Activated CD8-positive, alpha-beta memory T cell treated with anti-CD3 and anti-CD28 coated beads, Interleukin-2, amount 50 U/mL, for 1 hour (primary cell): ENCODE measurements around the gene MACROD1.

Experiments
- DNase-seq: peaks from one replicate; pipeline ENCODE4 v3.0.0-alpha.2; 2020; ENCODE audit errors: extremely low read depth

MACROD1 gene

DNA sequence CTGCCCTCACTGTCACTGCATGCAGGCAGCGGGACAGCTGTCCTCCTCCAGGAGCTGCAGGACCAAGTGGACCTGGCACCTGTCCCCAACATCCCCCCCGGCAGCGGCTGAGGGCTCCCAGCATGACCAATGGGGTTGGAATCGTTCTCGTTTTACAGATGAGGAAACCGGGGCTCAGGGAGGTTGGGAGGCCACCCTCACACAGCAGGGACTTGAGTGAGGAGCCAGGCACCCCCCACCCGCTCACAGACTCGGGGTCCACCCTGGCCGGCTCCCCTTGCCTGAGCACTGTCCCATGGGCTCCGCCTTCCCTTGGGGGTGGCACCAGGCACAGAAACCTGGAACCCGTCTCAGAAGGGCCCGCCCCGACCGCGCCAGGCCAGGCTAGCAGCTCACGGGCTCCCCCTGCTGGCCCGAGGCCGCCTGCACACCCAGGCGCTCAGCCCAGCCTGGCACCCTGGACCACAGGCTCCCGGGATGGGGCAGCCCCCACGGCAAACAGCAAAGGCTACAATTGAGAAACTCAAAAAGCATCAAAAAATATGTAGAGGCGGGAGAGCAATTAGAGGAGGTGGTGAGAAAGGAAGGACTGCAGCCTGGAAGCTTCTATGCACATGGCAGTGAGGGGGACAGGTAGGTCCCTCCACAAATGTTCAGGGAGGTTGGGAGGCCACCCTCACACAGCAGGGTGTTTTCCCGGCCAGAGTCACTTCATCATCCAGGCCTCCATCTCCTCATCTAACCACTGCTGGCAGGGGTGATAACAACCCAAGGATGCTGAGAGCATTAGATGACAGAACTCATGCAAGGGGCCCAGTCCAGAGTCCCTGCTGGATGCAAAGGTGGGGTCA is 12.8 kb downstream of the MACROD1 start:
- DNase-seq, result no peak

DNA sequence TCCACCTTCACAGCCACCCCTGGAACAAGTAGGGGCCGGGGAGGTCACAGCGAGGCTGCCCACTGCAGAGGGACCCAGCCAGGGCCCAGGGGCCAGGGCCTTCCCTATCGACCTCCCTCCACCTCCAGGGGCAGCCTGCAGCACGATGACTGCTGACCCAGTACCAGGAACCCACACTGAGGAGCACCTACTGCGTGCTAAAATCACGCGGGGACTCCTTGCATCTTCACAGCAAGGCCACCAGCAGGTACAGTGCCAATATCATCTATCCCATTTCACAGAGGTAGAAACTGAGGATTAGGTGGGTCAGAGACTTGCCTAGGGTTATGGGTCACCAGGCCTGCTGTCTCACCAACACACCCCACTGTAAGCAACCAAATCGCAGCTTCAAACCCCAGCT is 14.6 kb downstream of the MACROD1 start:
- DNase-seq, result no peak

DNA sequence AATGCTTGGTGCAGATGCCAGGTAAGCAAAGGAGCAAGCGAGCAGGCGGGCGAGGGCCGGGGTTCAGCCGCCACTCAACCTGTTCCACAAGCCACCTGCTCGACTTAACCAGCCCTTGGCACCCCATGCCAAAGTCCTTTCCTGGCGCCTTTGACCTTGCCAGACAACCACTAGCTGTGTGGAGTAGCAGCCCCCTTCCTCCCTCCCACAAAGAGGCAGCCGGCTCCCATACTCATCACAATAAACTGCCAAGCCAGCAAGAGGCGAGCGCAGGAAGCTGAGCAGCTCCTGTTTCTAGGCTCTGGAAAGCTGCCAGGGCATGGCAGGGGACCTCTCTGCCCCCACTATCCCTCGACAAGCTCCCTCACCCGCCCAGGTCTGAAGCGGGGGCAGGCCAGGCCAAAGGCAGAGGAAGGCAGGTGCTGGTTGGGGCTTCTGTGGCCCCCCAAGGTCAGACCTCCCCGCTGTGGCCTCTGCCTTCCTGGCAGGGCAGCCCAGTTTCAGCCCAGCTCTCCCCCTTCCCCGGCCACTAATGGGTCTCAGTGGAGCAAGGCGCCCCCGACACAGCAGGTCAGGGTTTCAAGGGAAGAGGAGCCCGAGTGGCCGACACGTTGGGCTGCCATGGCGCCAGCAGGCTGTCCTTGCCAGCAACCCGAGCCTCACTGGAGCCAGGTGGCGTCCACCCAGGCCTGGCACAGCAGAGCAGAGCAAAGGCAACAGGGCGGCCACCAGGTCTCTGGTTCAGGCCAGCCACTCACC is 15.3 kb downstream of the MACROD1 start:
- DNase-seq, result no peak

- DNase-seq, result no peak
These were observed 15.9 kb downstream of the MACROD1 start for GRCh38 chr11:64150051-64150450.

- no peak for DNase-seq
These were observed 16.8 kb downstream of the MACROD1 start for GRCh38 chr11:64148917-64149617.

- DNase-seq, result no peak
These were observed 17.5 kb downstream of the MACROD1 start for GRCh38 chr11:64148226-64148916.

GRCh38 chr11:64146036-64146955 is 19.6 kb downstream of the MACROD1 start:
- no peak for DNase-seq

- DNase-seq, result no peak
These were observed 21.1 kb downstream of the MACROD1 start for GRCh38 chr11:64144587-64145472.

DNA sequence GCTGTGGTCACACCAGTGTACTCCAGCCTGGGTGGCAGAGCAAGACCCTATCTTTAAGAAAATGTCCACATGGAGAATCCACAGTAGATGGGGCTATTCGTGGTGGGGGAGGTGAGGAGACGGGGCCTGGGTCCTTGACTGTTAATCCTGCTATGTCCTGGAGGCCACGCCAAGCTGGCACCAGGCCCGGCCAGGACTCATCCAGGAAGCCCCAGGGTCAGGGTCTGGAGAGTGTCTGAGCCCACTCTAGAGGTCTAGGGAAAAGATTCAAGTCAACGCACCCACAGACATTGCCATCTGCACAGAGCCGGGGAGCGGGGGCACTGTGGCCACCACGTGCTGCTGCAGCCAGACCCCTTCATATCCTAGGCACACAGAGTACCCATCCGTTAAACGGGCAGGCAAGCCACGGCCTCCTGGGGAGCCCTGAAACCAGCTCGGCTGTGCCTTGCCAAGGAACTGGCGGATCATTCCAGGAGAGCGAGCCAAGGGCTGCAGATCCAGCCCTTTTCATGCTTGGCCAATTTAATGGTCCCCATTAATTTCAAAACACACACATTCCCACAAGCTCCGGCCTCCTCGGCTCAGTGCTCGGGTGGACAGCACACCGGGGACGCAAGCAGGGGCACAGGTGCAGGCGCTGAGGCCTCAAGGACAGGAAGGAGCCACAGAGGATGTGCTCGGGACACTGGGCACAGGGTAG is 24.7 kb downstream of the MACROD1 start:
- DNase-seq, result no peak

GRCh38 chr11:64140082-64140481 is 25.8 kb downstream of the MACROD1 start:
- DNase-seq, result no peak

- DNase-seq, result no peak
These were observed 26.9 kb downstream of the MACROD1 start for GRCh38 chr11:64139049-64139448.

- no peak for DNase-seq
These were observed 27.5 kb downstream of the MACROD1 start for GRCh38 chr11:64138398-64138797.

GRCh38 chr11:64136765-64137441 is 29.0 kb downstream of the MACROD1 start:
- no peak for DNase-seq

DNA sequence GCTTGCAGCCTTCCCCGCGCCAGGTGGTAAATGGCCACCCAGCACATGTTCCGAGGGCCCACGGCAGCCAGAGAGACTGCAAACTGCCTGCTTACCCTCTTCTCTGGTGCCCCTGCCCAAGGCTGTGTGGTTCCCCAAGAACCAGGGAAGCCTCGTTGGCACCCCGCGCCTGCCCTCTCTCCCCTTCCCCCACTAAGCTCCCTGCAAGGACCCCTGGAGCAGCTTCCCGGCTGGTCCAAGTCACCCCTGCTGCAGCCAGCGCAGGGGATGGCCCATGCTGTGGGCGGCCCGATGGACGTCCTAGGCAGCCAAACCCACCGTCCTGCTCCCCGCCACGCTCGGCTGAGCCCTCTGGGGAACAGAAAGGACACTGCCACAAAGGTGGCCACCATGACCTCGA is 30.2 kb downstream of the MACROD1 start:
- no peak for DNase-seq

DNA sequence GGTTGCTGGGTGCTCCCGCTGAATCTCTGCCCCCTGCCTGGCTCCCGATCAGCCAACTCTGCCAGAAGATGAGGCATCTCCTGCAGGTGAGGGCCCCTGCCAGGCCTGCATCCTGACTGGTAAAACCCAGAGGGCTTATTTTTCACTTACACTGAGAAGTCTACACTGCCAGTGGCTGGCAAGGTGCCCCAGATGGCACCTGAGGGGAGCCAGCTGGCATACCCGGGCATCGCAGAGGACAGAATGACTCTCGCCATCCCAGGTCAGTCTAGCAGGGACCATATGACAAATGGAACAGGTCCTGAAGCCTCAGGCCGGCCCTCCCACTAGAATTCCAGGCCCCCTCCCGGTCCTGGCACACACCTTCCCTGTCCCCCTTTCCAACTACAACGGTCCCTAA is 30.9 kb downstream of the MACROD1 start:
- no peak for DNase-seq

- no peak for DNase-seq
These were observed 32.8 kb downstream of the MACROD1 start for GRCh38 chr11:64132982-64133705.

- DNase-seq, result no peak
These were observed 33.6 kb downstream of the MACROD1 start for GRCh38 chr11:64132191-64132771.
